ENCODE results near the gene KLF3. TPM values are rescaled to one million over a fixed set of nuclear protein-coding genes. Genes with fewer than 3 reads are reported as not detected.

The KLF3 gene
- total RNA-seq, 1 donor from 2014 or later: 40.8 TPM

GRCh38 chr4:38650133-38650532 lies 13.9 kb upstream of the KLF3 start:
- peaks cover 1% of the 10 kb centered on the region for H3K27me3 Mint-ChIP-seq (ENCODE audit: low read depth, unreplicated experiment)

GRCh38 chr4:38654273-38654672 lies 9.7 kb upstream of the KLF3 start:
- no peak overlapping the region for H2AFZ ChIP-seq (ENCODE audit: low read depth, low read length)
- H3K4me3 ChIP-seq (ENCODE audit: insufficient read depth, low read depth, low read length): no peak overlapping the region
- DNase-seq (ENCODE audit: low read depth) (no peak), FAIRE-seq (no peak)
- Mint-ChIP-seq H3K4me1 (ENCODE audit: low read depth, unreplicated experiment) (no peaks in the 10 kb centered on the region), H3K9me3 (ENCODE audit: unreplicated experiment) (no peaks in the 10 kb centered on the region), H3K27ac (ENCODE audit: unreplicated experiment) (no peak overlapping the region), H3K4me3 (ENCODE audit: unreplicated experiment) (no peak overlapping the region), H3K36me3 (ENCODE audit: low read depth, unreplicated experiment) (no peaks in the 10 kb centered on the region), H3K27me3 (ENCODE audit: low read depth, unreplicated experiment) (peaks cover 6% of the 10 kb centered on the region)
- H3K79me2 ChIP-seq (ENCODE audit: insufficient read depth, low read length): no peaks in the 10 kb centered on the region
- no peaks in the 10 kb centered on the region for H4K20me1 ChIP-seq (ENCODE audit: insufficient read depth, low read length)
- H3K9me3 ChIP-seq (ENCODE audit: insufficient read depth, low read depth, low read length): no peaks in the 10 kb centered on the region
- no peaks in the 10 kb centered on the region for H3K4me1 ChIP-seq (ENCODE audit: insufficient read depth, low read length)
- TF ChIP-seq EZH2 (IDR thresholded peaks at IDR 0.05; ENCODE audit: insufficient read depth, low read length): no peak
- no peak for TF ChIP-seq CTCF (IDR thresholded peaks at IDR 0.05; ENCODE audit: insufficient read depth, low read depth, low read length)
- no peaks in the 10 kb centered on the region for H3K27me3 ChIP-seq (ENCODE audit: insufficient read depth, low read length)
- no peaks in the 10 kb centered on the region for H3K36me3 ChIP-seq (ENCODE audit: insufficient read depth, low read length)
- no peak overlapping the region for H3K27ac ChIP-seq (ENCODE audit: low read depth, low read length)
- H3K4me2 ChIP-seq (ENCODE audit: low read length): no peak overlapping the region
- H3K9ac ChIP-seq (ENCODE audit: low read length): no peak overlapping the region

More at GRCh38 chr4:38650133-38650532, 13.9 kb upstream of the KLF3 start:
- Histone ChIP-seq H3K4me3 (ENCODE audit: insufficient read depth, low read depth, low read length) (no peak overlapping the region), H4K20me1 (ENCODE audit: insufficient read depth, low read length) (no peaks in the 10 kb centered on the region), H3K4me2 (ENCODE audit: low read length) (no peak overlapping the region), H3K79me2 (ENCODE audit: insufficient read depth, low read length) (no peaks in the 10 kb centered on the region), H3K9ac (ENCODE audit: low read length) (no peak overlapping the region), H3K4me1 (ENCODE audit: insufficient read depth, low read length) (no peaks in the 10 kb centered on the region), H3K27me3 (ENCODE audit: insufficient read depth, low read length) (no peaks in the 10 kb centered on the region), H2AFZ (ENCODE audit: low read depth, low read length) (no peak overlapping the region), H3K36me3 (ENCODE audit: insufficient read depth, low read length) (no peaks in the 10 kb centered on the region), H3K9me3 (ENCODE audit: insufficient read depth, low read depth, low read length) (no peaks in the 10 kb centered on the region), H3K27ac (ENCODE audit: low read depth, low read length) (no peak overlapping the region)
- FAIRE-seq: no peak
- Mint-ChIP-seq H3K36me3 (ENCODE audit: low read depth, unreplicated experiment) (no peaks in the 10 kb centered on the region), H3K4me1 (ENCODE audit: low read depth, unreplicated experiment) (no peaks in the 10 kb centered on the region), H3K4me3 (ENCODE audit: unreplicated experiment) (no peak overlapping the region), H3K9me3 (ENCODE audit: unreplicated experiment) (no peaks in the 10 kb centered on the region), H3K27ac (ENCODE audit: unreplicated experiment) (no peak overlapping the region)
- DNase-seq (ENCODE audit: low read depth): no peak
- TF ChIP-seq CTCF (IDR thresholded peaks at IDR 0.05; ENCODE audit: insufficient read depth, low read depth, low read length): no peak
- no peak for TF ChIP-seq EZH2 (IDR thresholded peaks at IDR 0.05; ENCODE audit: insufficient read depth, low read length)

GRCh38 chr4:38656111-38656510 lies 7.9 kb upstream of the KLF3 start:
- H2AFZ ChIP-seq (ENCODE audit: low read depth, low read length): no peak overlapping the region
- no peaks in the 10 kb centered on the region for H4K20me1 ChIP-seq (ENCODE audit: insufficient read depth, low read length)
- DNase-seq (ENCODE audit: low read depth): no peak
- H3K4me2 ChIP-seq (ENCODE audit: low read length): no peak overlapping the region
- no peak overlapping the region for H3K27ac ChIP-seq (ENCODE audit: low read depth, low read length)
- peaks cover 2% of the 10 kb centered on the region for H3K9me3 Mint-ChIP-seq (ENCODE audit: unreplicated experiment)
- H3K36me3 Mint-ChIP-seq (ENCODE audit: low read depth, unreplicated experiment): no peaks in the 10 kb centered on the region
- peaks cover 6% of the 10 kb centered on the region for H3K27me3 Mint-ChIP-seq (ENCODE audit: low read depth, unreplicated experiment)
- H3K27ac Mint-ChIP-seq (ENCODE audit: unreplicated experiment): no peak overlapping the region
- H3K27me3 ChIP-seq (ENCODE audit: insufficient read depth, low read length): no peaks in the 10 kb centered on the region
- no peak overlapping the region for H3K4me3 ChIP-seq (ENCODE audit: insufficient read depth, low read depth, low read length)
- FAIRE-seq: no peak
- H3K4me3 Mint-ChIP-seq (ENCODE audit: unreplicated experiment): no peak overlapping the region
- TF ChIP-seq EZH2 (IDR thresholded peaks at IDR 0.05; ENCODE audit: insufficient read depth, low read length): no peak
- TF ChIP-seq CTCF (IDR thresholded peaks at IDR 0.05; ENCODE audit: insufficient read depth, low read depth, low read length): no peak
- H3K9me3 ChIP-seq (ENCODE audit: insufficient read depth, low read depth, low read length): no peaks in the 10 kb centered on the region
- no peaks in the 10 kb centered on the region for H3K4me1 ChIP-seq (ENCODE audit: insufficient read depth, low read length)
- no peaks in the 10 kb centered on the region for H3K36me3 ChIP-seq (ENCODE audit: insufficient read depth, low read length)
- H3K4me1 Mint-ChIP-seq (ENCODE audit: low read depth, unreplicated experiment): no peaks in the 10 kb centered on the region
- H3K9ac ChIP-seq (ENCODE audit: low read length): no peak overlapping the region
- no peaks in the 10 kb centered on the region for H3K79me2 ChIP-seq (ENCODE audit: insufficient read depth, low read length)

Measured in astrocyte (in vitro differentiated cells and primary cell).